Measurements from ENCODE around the gene ZC3H14. TPM values are rescaled to one million over a fixed set of nuclear protein-coding genes. Genes with fewer than 3 reads are reported as not detected.

ZC3H14 gene, protein sequence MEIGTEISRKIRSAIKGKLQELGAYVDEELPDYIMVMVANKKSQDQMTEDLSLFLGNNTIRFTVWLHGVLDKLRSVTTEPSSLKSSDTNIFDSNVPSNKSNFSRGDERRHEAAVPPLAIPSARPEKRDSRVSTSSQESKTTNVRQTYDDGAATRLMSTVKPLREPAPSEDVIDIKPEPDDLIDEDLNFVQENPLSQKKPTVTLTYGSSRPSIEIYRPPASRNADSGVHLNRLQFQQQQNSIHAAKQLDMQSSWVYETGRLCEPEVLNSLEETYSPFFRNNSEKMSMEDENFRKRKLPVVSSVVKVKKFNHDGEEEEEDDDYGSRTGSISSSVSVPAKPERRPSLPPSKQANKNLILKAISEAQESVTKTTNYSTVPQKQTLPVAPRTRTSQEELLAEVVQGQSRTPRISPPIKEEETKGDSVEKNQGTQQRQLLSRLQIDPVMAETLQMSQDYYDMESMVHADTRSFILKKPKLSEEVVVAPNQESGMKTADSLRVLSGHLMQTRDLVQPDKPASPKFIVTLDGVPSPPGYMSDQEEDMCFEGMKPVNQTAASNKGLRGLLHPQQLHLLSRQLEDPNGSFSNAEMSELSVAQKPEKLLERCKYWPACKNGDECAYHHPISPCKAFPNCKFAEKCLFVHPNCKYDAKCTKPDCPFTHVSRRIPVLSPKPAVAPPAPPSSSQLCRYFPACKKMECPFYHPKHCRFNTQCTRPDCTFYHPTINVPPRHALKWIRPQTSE
- 73.1 and 83.9 TPM in 2 replicates for total RNA-seq

GRCh38 chr14:88562831-88563686 is at the start of gene ZC3H14:
ZC3H14 (plus strand) TSS chr14:88563037; CDS start chr14:88563134, 97 bp downstream.

DNA sequence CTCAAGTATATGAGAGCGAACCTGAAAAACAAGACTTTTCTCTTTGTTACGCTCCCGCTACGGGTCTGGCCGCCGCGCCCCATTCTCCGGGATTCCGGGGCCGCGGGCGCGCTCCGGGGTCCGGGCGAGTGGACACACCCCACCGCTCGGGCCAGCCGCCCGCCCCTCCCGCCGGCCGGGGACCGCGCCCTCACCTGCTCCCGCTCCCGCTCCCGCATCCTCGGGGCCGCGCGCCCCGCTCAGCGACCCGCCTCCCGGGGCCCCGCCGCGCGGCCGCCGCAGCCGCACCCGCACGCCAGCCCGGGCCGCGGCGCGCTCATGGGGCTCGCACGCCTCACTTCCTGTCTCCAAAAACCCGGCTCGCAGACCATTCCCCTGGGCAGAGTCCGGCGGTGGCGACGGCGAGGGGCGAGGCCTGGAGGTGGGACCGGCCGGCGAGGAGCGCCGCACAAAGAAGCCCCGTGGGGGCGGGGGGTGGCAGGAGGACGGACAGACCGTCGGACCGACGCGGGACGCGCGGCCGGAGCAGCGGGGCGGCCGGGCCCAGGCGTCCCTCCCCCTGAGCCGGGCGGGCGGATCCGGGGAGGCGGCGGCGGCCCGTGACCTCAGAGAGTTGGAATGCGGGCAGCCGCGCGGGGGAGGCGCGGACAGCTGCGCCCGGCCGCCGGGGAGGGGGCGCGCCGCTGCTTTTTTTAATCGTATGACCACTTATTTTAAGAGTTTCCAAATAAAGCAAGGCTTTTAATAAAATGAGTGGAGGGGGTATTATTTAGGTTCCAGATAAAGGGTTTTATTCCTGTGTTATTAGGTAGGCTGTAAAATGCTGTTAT is 8.2 kb upstream of the ZC3H14 start, which contains the start of gene PTPN21:
PTPN21 (minus strand) TSS at position 551 of the 830 bp plus-strand sequence. CDS start 4,590 bp downstream, outside the sequence.

Small RNAs within 50 kb of the gene (small RNA-seq; reads per million reads assigned to genes)
- gene RNU4-22P: not detected

Other genes starting within 250 kb of the ZC3H14 start
- gene KCNK10, start 239.8 kb upstream of the ZC3H14 start, total RNA-seq: not detected in 2 replicates
- gene SPATA7, start 177.4 kb upstream of the ZC3H14 start, total RNA-seq: 15.1 and 16.9 TPM in 2 replicates
- 16.0 and 20.3 TPM in 2 replicates for gene PTPN21, start 8.0 kb upstream of the ZC3H14 start, total RNA-seq
- gene EML5, start 229.9 kb downstream of the ZC3H14 start, total RNA-seq: 0.12 and 0.81 TPM in 2 replicates

Data from hair follicle dermal papilla cell (primary cell).